Measurements from ENCODE around the gene RHOD. TPM values are rescaled to one million over a fixed set of nuclear protein-coding genes. Genes with fewer than 3 reads are reported as not detected.

RHOD gene
- polyA plus RNA-seq, 3 donors from 2014 or later: not detected

GRCh38 chr11:67058506-67058905 lies 1.9 kb downstream of the RHOD start:
- DNase-seq: no peak
- Mint-ChIP-seq H3K27me3 (ENCODE audit: low read depth in 3 of 3) (peaks cover 5 to 9% (median 7%) of the 10 kb centered on the region in 3 donors), H3K4me3 (no peak overlapping the region), H3K4me1 (peaks cover 0 to 4% of the 10 kb centered on the region in 2 donors), H3K27ac (no peak overlapping the region), H3K9me3 (no peaks in the 10 kb centered on the region), H3K36me3 (no peaks in the 10 kb centered on the region)

- Mint-ChIP-seq H3K9me3 (no peaks in the 10 kb centered on the region), H3K4me3 (no peak overlapping the region), H3K36me3 (no peaks in the 10 kb centered on the region), H3K27ac (no peak overlapping the region), H3K27me3 (ENCODE audit: low read depth in 3 of 3) (peaks cover 3 to 9% (median 5%) of the 10 kb centered on the region in 3 donors), H3K4me1 (peaks cover 0 to 4% of the 10 kb centered on the region in 2 donors)
- DNase-seq: no peak
Observed at GRCh38 chr11:67059671-67060070, 3.0 kb downstream of the RHOD start.

GRCh38 chr11:67060111-67060522 lies 3.5 kb downstream of the RHOD start:
- DNase-seq: no peak
- Mint-ChIP-seq H3K4me1 (peaks cover 0 to 4% of the 10 kb centered on the region in 2 donors), H3K9me3 (no peaks in the 10 kb centered on the region), H3K27ac (no peak overlapping the region), H3K4me3 (no peak overlapping the region), H3K27me3 (ENCODE audit: low read depth in 3 of 3) (peaks cover 2 to 9% (median 3%) of the 10 kb centered on the region in 3 donors), H3K36me3 (no peaks in the 10 kb centered on the region)

GRCh38 chr11:67062526-67063373 lies 6.1 kb downstream of the RHOD start:
- Mint-ChIP-seq H3K27me3 (ENCODE audit: low read depth in 3 of 3) (peaks cover 0 to 7% (median 3%) of the 10 kb centered on the region in 3 donors), H3K27ac (no peak overlapping the region), H3K4me3 (no peak overlapping the region), H3K9me3 (no peaks in the 10 kb centered on the region), H3K36me3 (no peaks in the 10 kb centered on the region), H3K4me1 (no peaks in the 10 kb centered on the region)
- no peak for DNase-seq

- no peak overlapping the region for H3K4me3 Mint-ChIP-seq
- no peak overlapping the region for H3K27ac Mint-ChIP-seq
- H3K27me3 Mint-ChIP-seq (ENCODE audit: low read depth in 3 of 3): no peaks in the 10 kb centered on the region
- no peaks in the 10 kb centered on the region for H3K36me3 Mint-ChIP-seq
- H3K9me3 Mint-ChIP-seq: no peaks in the 10 kb centered on the region
- H3K4me1 Mint-ChIP-seq: no peaks in the 10 kb centered on the region
- DNase-seq: no peak
Observed at GRCh38 chr11:67066333-67066709, 9.7 kb downstream of the RHOD start.

GRCh38 chr11:67071420-67072284 lies 15.0 kb downstream of the RHOD start:
- peaks cover 0 to 4% of the 10 kb centered on the region in 2 donors for H3K4me1 Mint-ChIP-seq
- H3K4me3 Mint-ChIP-seq: peak overlapping the region in 4 of 5 donors; percentile 66 to 68 (median 66)
- H3K27ac Mint-ChIP-seq: peak overlapping the region in 1 of 6 donors; percentile 55
- H3K27me3 Mint-ChIP-seq (ENCODE audit: low read depth in 3 of 3): peaks cover 3 to 4% (median 4%) of the 10 kb centered on the region in 3 donors
- peaks cover 0 to 2% (median 0%) of the 10 kb centered on the region in 6 donors for H3K9me3 Mint-ChIP-seq
- H3K36me3 Mint-ChIP-seq: no peaks in the 10 kb centered on the region
- peak; percentile 60 to 65 (median 60) for DNase-seq

- Mint-ChIP-seq H3K9me3 (peaks cover 0 to 2% (median 0%) of the 10 kb centered on the region in 6 donors), H3K36me3 (no peaks in the 10 kb centered on the region), H3K27me3 (ENCODE audit: low read depth in 3 of 3) (peaks cover 3 to 6% (median 4%) of the 10 kb centered on the region in 3 donors), H3K4me3 (no peak overlapping the region), H3K27ac (no peak overlapping the region), H3K4me1 (peaks cover 0 to 4% of the 10 kb centered on the region in 2 donors)
- DNase-seq: no peak
Observed at GRCh38 chr11:67072295-67072694, 15.6 kb downstream of the RHOD start.

GRCh38 chr11:67073908-67074307 lies 17.3 kb downstream of the RHOD start:
- Mint-ChIP-seq H3K27me3 (ENCODE audit: low read depth in 3 of 3) (peaks cover 3 to 6% (median 5%) of the 10 kb centered on the region in 3 donors), H3K4me1 (peaks cover 0 to 4% of the 10 kb centered on the region in 2 donors), H3K9me3 (peaks cover 0 to 2% (median 0%) of the 10 kb centered on the region in 6 donors), H3K36me3 (no peaks in the 10 kb centered on the region), H3K27ac (no peak overlapping the region), H3K4me3 (no peak overlapping the region)
- DNase-seq: no peak

- H3K9me3 Mint-ChIP-seq: peaks cover 0 to 2% (median 0%) of the 10 kb centered on the region in 6 donors
- no peak overlapping the region for H3K27ac Mint-ChIP-seq
- DNase-seq: no peak
- H3K27me3 Mint-ChIP-seq (ENCODE audit: low read depth in 3 of 3): peaks cover 3 to 6% (median 5%) of the 10 kb centered on the region in 3 donors
- peaks cover 0 to 4% of the 10 kb centered on the region in 2 donors for H3K4me1 Mint-ChIP-seq
- H3K4me3 Mint-ChIP-seq: no peak overlapping the region
- H3K36me3 Mint-ChIP-seq: no peaks in the 10 kb centered on the region
Observed at GRCh38 chr11:67076202-67076601, 19.6 kb downstream of the RHOD start.

- Mint-ChIP-seq H3K27ac (peak overlapping the region in 1 of 6 donors; percentile 29), H3K4me3 (no peak overlapping the region), H3K4me1 (peaks cover 11 to 13% of the 10 kb centered on the region in 2 donors), H3K36me3 (no peaks in the 10 kb centered on the region), H3K27me3 (ENCODE audit: low read depth in 3 of 3) (peaks cover 0 to 4% (median 2%) of the 10 kb centered on the region in 3 donors), H3K9me3 (no peaks in the 10 kb centered on the region)
- no peak for DNase-seq
Observed at GRCh38 chr11:67079065-67079705, 22.5 kb downstream of the RHOD start.

- Mint-ChIP-seq H3K36me3 (no peaks in the 10 kb centered on the region), H3K4me3 (peak overlapping the region in 4 of 5 donors; percentile 18 to 61 (median 48)), H3K27ac (peak overlapping the region in 1 of 6 donors; percentile 74), H3K27me3 (ENCODE audit: low read depth in 3 of 3) (peaks cover 0 to 4% (median 0%) of the 10 kb centered on the region in 3 donors), H3K9me3 (no peaks in the 10 kb centered on the region), H3K4me1 (peaks cover 11 to 13% of the 10 kb centered on the region in 2 donors)
- no peak for DNase-seq
Observed at GRCh38 chr11:67082071-67082791, 25.6 kb downstream of the RHOD start.

GRCh38 chr11:67083786-67084366 lies 27.2 kb downstream of the RHOD start:
- no peak overlapping the region for H3K4me3 Mint-ChIP-seq
- H3K27me3 Mint-ChIP-seq (ENCODE audit: low read depth in 3 of 3): peaks cover 0 to 3% (median 0%) of the 10 kb centered on the region in 3 donors
- H3K4me1 Mint-ChIP-seq: peaks cover 11 to 13% of the 10 kb centered on the region in 2 donors
- DNase-seq: no peak
- H3K27ac Mint-ChIP-seq: no peak overlapping the region
- H3K9me3 Mint-ChIP-seq: no peaks in the 10 kb centered on the region
- H3K36me3 Mint-ChIP-seq: no peaks in the 10 kb centered on the region

Data from immature natural killer cell (primary cell).